Rectal smooth muscle tissue (tissue), 1 donor: Measurements from ENCODE around the gene SLC4A1AP.
"Not testable (repeated sequence)": the region's sequence is repeated elsewhere in the genome, so short reads cannot be mapped to it uniquely, and the experiment has no call there.

Source experiments
- H3K27ac ChIP-seq: one replicate; pipeline ENCODE4 v1.7.0; 2013; ENCODE audit warnings: low read depth, low read length, inconsistent platforms
- H3K27me3 ChIP-seq: one replicate; pipeline ENCODE4 v1.7.0; 2013; ENCODE audit warnings: low read length; ENCODE audit not compliant: control insufficient read depth, insufficient read depth
- H3K36me3 ChIP-seq: one replicate; pipeline ENCODE4 v1.7.0; 2013; ENCODE audit warnings: low read length; ENCODE audit not compliant: control insufficient read depth, insufficient read depth
- H3K4me1 ChIP-seq: one replicate; pipeline ENCODE4 v1.7.0; 2013; ENCODE audit warnings: low read length; ENCODE audit not compliant: control insufficient read depth, insufficient read depth
- H3K4me3 ChIP-seq: one replicate; pipeline ENCODE4 v1.7.0; 2013; ENCODE audit warnings: low read length
- H3K9ac ChIP-seq: one replicate; pipeline ENCODE4 v1.7.0; 2013; ENCODE audit warnings: low read length

The SLC4A1AP gene

GRCh38 chr2:27663285-27664153 lies at the start of gene SLC4A1AP, which contains the start of gene SUPT7L:
Gene SLC4A1AP (plus strand): TSS chr2:27663889. CDS start chr2:27663915, 26 bp downstream.
Gene SUPT7L (minus strand): TSS chr2:27663614. CDS start chr2:27662192, 1,422 bp downstream.
- H3K27ac ChIP-seq = peak within 1 kb of the TSS; percentile 88
- peak within 1 kb of the TSS; percentile 91 for H3K4me3 ChIP-seq
- peak within 1 kb of the TSS; percentile 72 for H3K9ac ChIP-seq
- peaks cover 13% of the 10 kb centered on the region for H3K4me1 ChIP-seq
- H3K36me3 ChIP-seq = peaks cover 13% of the 10 kb centered on the region
- H3K27me3 ChIP-seq = no peaks in the 10 kb centered on the region

GRCh38 chr2:27613985-27614384 lies 49.7 kb upstream of the SLC4A1AP start:
- Histone ChIP-seq H3K4me1 (no peaks in the 10 kb centered on the region), H3K36me3 (peaks cover 19% of the 10 kb centered on the region), H3K9ac (no peak overlapping the region)

GRCh38 chr2:27615316-27615715 lies 48.4 kb upstream of the SLC4A1AP start:
- Histone ChIP-seq H3K9ac (no peak overlapping the region), H3K4me1 (no peaks in the 10 kb centered on the region), H3K27me3 (no peaks in the 10 kb centered on the region), H3K36me3 (peaks cover 19% of the 10 kb centered on the region), H3K27ac (no peak overlapping the region), H3K4me3 (no peak overlapping the region)

More at GRCh38 chr2:27613985-27614384, 49.7 kb upstream of the SLC4A1AP start:
- Histone ChIP-seq H3K27me3 (no peaks in the 10 kb centered on the region), H3K4me3 (no peak overlapping the region), H3K27ac (no peak overlapping the region)

GRCh38 chr2:27621524-27621923 lies 42.2 kb upstream of the SLC4A1AP start:
- Histone ChIP-seq H3K27ac (no peak overlapping the region), H3K9ac (no peak overlapping the region), H3K27me3 (no peaks in the 10 kb centered on the region), H3K4me1 (no peaks in the 10 kb centered on the region), H3K4me3 (no peak overlapping the region), H3K36me3 (peaks cover 21% of the 10 kb centered on the region)

- H3K36me3 ChIP-seq = peaks cover 10% of the 10 kb centered on the region
- peaks cover 2% of the 10 kb centered on the region for H3K4me1 ChIP-seq
- no peak overlapping the region for H3K27ac ChIP-seq
- H3K27me3 ChIP-seq = no peaks in the 10 kb centered on the region
- no peak overlapping the region for H3K9ac ChIP-seq
- H3K4me3 ChIP-seq = no peak overlapping the region
Measured at GRCh38 chr2:27622921-27623384, 40.7 kb upstream of the SLC4A1AP start.

- Histone ChIP-seq H3K4me1 (peaks cover 5% of the 10 kb centered on the region), H3K27me3 (no peaks in the 10 kb centered on the region), H3K27ac (no peak overlapping the region), H3K9ac (no peak overlapping the region), H3K4me3 (no peak overlapping the region), H3K36me3 (peaks cover 10% of the 10 kb centered on the region)
Measured at GRCh38 chr2:27624943-27625342, 38.7 kb upstream of the SLC4A1AP start.

- not testable (repeated sequence) for H3K27me3 ChIP-seq, H3K4me1 ChIP-seq, H3K27ac ChIP-seq, H3K4me3 ChIP-seq, H3K36me3 ChIP-seq, H3K9ac ChIP-seq
Measured at GRCh38 chr2:27626323-27626722, 37.4 kb upstream of the SLC4A1AP start.

- not testable (repeated sequence) for H3K9ac ChIP-seq, H3K36me3 ChIP-seq, H3K27me3 ChIP-seq, H3K27ac ChIP-seq, H3K4me3 ChIP-seq, H3K4me1 ChIP-seq
Measured at GRCh38 chr2:27626921-27627320, 36.8 kb upstream of the SLC4A1AP start.

GRCh38 chr2:27627963-27628766 lies 35.5 kb upstream of the SLC4A1AP start:
- peak overlapping the region; percentile 97 for H3K4me3 ChIP-seq
- peaks cover 7% of the 10 kb centered on the region for H3K36me3 ChIP-seq
- peak overlapping the region; percentile 59 for H3K27ac ChIP-seq
- peak overlapping the region; percentile 66 for H3K9ac ChIP-seq
- H3K27me3 ChIP-seq = no peaks in the 10 kb centered on the region
- H3K4me1 ChIP-seq = peaks cover 5% of the 10 kb centered on the region

GRCh38 chr2:27628767-27629709 lies 34.7 kb upstream of the SLC4A1AP start, which contains the start of the genes CCDC121 and GPN1:
Gene CCDC121 (minus strand): TSS chr2:27629012. CDS start chr2:27627799, 1,213 bp downstream.
Gene GPN1 (plus strand): TSS chr2:27629050. CDS start chr2:27629059, 9 bp downstream.
- Histone ChIP-seq H3K4me3 (peak within 1 kb of the TSS; percentile 97), H3K27ac (peak within 1 kb of the TSS; percentile 59), H3K9ac (peak within 1 kb of the TSS; percentile 85), H3K27me3 (no peaks in the 10 kb centered on the region), H3K4me1 (peaks cover 5% of the 10 kb centered on the region), H3K36me3 (peaks cover 7% of the 10 kb centered on the region)

GRCh38 chr2:27630257-27630656 lies 33.4 kb upstream of the SLC4A1AP start:
- H3K36me3 ChIP-seq, H3K27me3 ChIP-seq, H3K4me3 ChIP-seq, H3K4me1 ChIP-seq, H3K27ac ChIP-seq, H3K9ac ChIP-seq: not testable (repeated sequence)
